NCI-H2196 treated with DMSO at 0.1 percent for 48 hours (cell line): ENCODE results near the gene PBRM1.

Experiments
- DNase-seq: peaks from one replicate; lab custom pipeline; 2025; ENCODE audit not compliant: unreplicated experiment; lab: John Stamatoyannopoulos, UW

Gene PBRM1

DNA sequence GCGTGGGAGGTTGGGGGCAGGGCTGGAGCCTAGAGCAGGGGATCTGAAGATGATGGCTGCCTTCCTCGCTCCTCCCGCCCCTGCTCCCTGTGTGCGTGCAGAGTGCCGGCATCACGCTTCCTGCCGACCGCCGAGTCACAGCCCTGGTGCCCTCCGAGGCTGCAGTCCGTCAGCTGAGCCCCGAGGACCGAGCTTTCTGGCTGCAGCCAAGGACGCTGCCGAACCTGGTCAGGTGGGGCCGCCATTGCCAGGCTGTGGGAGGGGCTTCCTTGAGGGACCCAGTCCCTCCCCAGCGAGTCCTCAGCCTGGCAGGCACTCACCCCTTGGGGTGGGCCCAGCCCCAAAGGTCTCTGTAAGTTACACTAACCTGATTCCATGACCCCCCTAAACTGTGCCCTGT lies 173.0 kb downstream of the PBRM1 start:
- no peak for DNase-seq

DNA sequence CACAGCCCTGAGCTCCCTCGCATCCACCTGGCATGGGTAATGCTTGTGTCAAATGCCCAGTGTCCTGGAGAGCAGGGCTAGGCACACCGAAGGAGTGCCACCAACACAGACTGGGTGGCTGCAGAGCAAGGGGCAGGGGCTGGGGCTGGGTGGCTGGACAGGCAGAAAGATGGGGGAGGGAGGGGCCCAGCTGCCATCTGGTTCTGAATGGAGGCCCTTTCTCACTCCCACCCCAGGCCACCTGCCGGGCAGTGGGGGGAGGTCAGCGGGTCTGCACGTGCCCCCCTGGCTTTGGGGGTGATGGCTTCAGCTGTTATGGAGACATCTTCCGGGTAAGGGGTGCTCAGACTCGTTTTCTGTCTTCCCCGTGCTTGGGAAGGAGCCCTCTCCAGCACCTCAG lies 173.6 kb downstream of the PBRM1 start:
- no peak for DNase-seq

DNA sequence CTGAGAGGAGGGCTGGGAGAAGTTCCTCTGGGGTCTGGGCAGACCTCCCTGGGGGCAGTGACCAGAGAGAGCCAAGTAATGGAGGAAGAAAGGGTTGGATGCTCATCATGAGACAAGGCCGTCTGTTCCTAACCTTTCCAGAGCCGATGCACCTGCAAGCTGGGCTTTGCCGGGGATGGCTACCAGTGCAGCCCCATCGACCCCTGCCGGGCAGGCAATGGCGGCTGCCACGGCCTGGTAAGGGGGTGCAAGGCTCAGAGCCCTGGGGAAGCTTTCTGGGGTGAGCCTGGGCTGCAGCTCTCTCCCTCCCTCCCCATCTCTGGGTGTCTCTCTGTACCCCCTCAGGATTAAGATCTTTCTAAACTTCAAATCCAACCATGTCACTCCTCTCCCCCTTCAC lies 174.2 kb downstream of the PBRM1 start:
- no peak for DNase-seq

DNA sequence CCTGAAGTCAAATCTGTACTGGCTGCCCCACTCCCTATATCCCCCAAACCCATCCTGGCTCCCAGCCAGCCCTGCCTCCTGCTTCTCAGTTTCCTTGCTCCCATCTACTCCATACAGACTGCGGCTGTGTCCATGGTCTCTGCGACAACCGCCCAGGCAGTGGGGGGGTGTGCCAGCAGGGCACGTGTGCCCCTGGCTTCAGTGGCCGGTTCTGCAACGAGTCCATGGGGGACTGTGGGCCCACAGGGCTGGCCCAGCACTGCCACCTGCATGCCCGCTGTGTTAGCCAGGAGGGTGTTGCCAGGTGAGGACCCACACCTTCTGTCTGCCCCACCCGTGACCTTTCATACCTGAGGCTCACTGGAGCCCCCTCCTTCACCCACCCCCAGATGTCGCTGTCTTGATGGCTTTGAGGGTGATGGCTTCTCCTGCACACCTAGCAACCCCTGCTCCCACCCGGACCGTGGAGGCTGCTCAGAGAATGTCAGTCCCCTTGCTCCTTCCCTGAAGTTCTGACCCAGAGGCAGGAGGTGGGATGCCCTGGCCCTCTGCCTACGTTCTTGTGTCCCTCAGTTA lies 175.9 kb downstream of the PBRM1 start:
- no peak for DNase-seq

DNA sequence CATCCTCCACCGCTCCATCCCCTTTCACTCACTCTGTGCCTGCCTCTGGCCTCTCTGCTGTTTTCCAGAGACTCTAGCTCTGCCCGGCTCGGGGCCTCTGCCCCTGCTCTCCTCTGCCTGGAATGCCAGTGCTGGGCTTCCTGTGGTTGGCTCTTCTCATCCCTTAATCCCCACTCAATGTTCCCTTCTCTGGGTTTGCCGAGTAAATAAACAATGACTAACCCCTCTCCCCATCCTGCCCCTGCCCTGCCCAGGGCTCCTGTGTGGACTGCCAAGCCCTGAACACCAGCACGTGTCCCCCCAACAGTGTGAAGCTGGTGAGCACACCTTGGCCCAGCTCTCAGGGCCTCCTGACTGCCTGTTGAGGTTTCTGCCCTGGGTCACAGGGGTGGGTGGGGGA lies 178.4 kb downstream of the PBRM1 start:
- no peak for DNase-seq

DNA sequence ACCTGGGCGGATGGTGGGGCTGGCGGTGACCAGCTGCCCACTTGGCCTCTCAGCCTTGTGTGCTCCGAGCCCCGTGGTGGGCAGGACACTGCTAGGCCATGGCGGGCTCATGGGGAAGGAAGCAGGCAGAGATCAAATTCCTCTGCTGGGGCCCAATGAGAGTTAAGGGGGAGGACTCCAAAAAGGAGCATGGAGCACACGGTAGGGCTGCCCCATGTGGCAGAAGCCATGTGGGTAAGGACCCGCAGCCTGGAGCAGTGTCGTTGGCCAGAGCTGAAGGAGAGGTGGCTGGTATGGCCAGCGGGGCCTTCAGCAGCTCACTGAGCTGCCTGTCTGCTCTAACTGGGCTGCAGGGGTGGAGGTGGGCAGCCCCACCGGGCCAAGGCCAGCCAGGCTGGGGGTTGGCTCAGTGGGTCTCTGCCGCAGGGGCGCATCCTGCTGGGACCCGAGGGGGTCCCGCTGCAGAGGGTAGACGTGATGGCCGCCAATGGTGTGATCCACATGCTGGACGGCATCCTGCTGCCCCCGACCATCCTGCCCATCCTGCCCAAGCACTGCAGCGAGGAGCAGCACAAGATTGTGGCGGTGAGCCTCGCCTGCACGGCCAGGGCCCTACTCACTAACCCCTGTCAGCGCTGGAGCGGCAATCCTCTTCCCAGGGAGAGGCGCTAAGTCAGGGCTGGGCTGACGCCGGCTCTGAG lies 179.3 kb downstream of the PBRM1 start:
- no peak for DNase-seq

DNA sequence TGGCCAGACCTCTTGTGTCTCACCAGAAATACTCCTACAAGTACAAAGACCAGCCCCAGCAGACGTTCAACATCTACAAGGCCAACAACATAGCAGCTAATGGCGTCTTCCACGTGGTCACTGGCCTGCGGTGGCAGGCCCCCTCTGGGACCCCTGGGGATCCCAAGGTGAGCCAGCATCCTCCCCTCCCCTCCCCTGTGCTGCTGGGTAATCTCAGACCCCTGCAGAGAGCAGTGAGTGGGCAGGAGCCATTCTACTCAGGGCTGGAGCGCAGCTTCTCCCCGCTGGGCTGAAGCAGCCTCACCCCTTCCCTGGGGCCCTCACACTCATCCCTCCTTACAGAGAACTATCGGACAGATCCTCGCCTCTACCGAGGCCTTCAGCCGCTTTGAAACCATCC lies 180.7 kb downstream of the PBRM1 start:
- no peak for DNase-seq

DNA sequence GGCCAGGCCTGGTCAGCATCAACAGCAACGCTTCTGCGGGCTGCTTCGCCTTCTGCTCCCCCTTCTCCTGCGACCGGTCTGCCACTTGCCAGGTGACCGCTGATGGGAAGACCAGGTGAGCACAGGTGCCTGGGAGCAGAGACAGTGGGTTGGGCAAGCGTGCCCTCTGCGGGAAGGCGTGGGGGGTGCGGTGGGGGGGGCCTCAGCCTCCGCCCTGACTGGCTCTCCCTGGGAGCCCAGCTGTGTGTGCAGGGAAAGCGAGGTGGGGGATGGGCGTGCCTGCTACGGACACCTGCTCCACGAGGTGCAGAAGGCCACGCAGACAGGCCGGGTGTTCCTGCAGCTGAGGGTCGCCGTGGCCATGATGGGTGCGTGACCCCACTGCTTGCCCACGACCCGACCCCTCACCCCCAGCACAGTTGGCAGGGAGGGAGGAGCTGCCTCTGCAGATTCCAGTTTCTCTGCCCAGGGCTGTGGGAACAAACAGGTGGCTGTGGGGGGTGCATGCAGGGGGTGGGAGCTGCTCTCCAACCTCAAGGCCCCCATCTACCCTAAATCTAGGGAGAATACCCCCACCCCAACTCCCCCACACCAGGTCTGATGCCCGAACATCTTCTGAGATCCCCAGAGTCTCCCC lies 181.8 kb downstream of the PBRM1 start:
- no peak for DNase-seq

DNA sequence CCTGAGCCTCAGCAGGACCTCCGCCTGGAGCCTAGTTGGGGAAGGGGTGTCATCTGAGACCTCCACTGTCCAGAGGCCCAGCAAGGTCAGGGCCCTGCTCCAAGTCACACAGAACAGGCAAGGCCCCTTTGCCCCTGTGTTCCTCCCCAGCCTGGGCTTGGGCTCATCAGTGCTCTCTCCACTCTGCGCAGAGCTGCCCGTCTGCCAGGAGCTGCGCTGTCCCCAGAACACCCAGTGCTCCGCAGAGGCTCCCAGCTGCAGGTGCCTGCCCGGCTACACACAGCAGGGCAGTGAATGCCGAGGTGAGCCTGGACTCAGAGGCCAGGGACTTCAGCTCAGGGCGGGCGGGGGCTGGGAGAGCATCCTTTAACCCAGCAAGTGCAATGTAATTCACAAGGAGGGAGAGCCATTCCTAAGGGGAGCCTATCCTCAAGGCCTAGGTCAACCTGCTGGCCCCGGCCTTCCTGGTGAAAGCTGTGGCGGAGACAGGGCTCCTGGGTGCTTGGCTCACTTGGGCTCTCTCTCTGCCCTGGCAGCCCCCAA lies 182.8 kb downstream of the PBRM1 start:
- DNase-seq, result no peak

DNA sequence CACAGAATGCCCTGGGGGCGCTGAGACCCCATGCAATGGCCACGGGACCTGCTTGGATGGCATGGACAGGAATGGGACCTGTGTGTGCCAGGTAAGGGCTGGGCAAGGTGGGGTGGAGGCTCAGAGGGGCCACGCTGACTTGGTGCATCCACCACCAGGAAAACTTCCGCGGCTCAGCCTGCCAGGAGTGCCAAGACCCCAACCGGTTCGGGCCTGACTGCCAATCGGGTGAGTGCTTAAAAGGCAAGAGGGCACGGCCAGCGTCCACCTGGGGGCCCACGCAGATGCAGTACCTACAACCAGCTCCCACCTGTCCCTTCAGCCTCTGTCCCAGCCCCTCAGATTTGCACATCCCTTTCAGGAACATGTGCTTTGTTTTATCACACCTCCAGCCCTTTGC lies 183.7 kb downstream of the PBRM1 start:
- DNase-seq, result no peak

DNA sequence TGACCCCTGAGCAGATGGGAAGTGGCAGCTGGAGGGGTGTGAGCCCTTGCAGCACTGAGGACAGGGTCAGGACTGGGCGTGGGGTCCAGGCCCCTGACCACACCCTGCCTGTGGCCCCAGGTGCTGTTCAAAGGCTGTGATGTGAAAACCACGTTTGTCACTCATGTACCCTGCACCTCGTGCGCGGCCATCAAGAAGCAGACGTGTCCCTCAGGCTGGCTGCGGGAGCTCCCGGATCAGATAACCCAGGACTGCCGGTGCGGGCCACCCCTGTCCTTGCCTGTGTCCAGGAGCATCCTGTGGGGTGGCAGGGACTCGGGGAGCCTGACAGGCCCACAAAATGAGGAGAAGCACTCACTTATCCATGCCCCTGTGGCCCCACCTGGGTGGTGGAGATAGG lies 184.7 kb downstream of the PBRM1 start:
- no peak for DNase-seq

DNA sequence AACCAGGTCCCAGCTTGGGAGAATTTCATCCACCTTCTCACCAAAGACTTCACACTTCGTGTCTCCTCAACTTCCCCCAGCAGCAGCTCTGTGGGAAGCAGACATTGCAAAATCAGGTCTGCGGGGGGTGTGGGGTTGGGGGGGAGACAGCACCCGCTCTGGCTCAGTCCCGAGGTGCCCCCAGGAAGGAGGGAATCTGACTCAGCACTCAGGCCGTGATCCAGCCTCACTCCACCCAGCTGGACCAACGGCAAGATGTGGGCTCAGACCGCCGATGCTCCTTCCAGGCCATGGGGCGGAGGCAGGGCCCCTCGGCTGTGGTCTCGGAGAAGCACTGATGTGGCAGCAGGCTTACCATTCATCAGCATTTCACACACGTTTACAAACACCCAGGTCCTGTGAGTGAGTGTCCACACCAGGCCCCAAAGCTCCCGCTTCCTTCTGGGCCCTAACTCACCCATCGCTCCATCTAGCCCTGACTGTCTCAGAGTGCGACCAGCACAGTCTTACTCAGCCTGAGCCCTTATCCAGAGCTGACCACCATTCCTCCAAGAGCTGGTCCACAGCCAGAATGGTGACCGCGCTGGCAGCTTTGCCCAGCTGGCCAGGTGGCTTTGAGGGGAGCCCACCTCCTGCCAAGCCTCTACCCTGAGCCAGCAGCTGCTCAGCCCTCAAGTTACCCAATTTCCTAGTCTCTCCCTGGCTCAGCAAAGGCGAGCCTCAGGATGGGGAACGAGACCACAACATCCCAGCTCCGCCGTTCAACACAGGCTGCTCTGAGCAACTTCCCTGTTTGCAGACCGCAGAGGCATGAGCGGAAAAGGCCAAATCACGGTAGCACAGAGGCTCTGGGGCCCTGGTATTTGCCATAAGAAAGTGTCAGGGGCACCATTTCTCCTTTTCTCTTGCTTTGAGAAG lies 187.3 kb downstream of the PBRM1 start:
- DNase-seq, result no peak

DNA sequence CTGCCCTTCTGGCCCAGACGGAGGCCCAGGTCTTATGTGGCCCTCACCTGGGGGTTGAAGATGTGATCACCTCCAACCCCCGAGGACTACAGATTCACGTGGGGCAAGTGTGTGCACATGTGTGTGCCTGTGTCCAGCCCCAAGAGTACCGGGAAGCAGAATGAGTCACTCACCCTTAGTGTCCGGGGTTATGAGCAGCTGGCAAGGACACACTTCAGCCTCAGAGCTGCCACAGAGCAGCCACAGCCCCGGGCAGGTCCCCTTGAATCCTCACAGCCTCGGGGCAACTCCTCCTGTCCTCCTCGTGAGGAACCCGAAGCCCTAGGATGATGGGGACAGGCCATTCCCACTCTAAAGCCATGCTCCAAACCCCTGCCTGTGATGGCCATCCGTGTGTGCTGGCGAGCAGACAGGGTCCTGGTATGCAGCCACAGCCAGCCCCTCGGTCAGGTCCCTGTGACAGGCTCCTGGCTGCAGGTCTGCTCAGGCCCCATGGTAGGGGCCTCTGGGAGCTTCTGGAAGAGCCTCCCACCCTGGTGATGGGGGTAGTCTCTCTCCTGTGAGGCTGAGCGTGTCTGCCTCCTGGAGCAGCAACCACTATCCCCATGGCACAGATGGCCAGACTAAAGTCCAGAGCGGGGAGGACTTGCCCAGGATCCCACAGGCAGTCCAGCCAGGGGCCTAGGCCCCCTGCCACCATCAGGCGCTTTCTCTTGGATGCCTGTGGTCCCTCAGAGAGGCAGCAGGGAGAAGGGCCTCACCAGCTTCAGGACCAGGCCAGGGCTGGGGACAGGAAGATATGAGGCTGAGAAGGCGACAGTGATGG lies 189.7 kb downstream of the PBRM1 start:
- DNase-seq, result no peak
